GM12872 (cell line): Measurements from ENCODE around the gene USP2.

Experiments used
- CTCF ChIP-seq: IDR thresholded peaks from 3 replicates; pipeline ENCODE4 v1.5.1; 2011; ENCODE audit warnings: low read depth, mild to moderate bottlenecking, low read length, moderate library complexity; ENCODE audit not compliant: insufficient read depth

USP2 gene

GRCh38 chr11:119417726-119418540 is 36.4 kb upstream of the USP2 start:
- TF ChIP-seq CTCF, result no peak

GRCh38 chr11:119416606-119417580 is 35.4 kb upstream of the USP2 start:
- no peak for TF ChIP-seq CTCF

- TF ChIP-seq CTCF, result no peak
These were observed 34.5 kb upstream of the USP2 start for GRCh38 chr11:119415966-119416365.

GRCh38 chr11:119415517-119415916 is 34.0 kb upstream of the USP2 start:
- TF ChIP-seq CTCF, result no peak

- no peak for TF ChIP-seq CTCF
These were observed 33.2 kb upstream of the USP2 start for GRCh38 chr11:119414734-119415133.

- TF ChIP-seq CTCF, result no peak
These were observed 32.8 kb upstream of the USP2 start for GRCh38 chr11:119414321-119414720.

- no peak for TF ChIP-seq CTCF
These were observed 30.6 kb upstream of the USP2 start for GRCh38 chr11:119412072-119412471.
